Small intestine (tissue), 7 donors: ENCODE data around the gene KCTD3. TPM values are rescaled to one million over a fixed set of nuclear protein-coding genes. Genes with fewer than 3 reads are reported as not detected.

ENCODE experiments used
- DNase-seq, 2 donors: peaks; one replicate each; pipeline versions ENCODE4 v3.0.0 to v3.0.0-alpha.2; 2013
- FAIRE-seq: peaks from 2 replicates; lab custom pipeline; 2012; peaks lifted over from hg19 to GRCh38; lab: Jason Lieb, UNC
- H3K27ac ChIP-seq, 3 donors: one replicate each; pipeline ENCODE4 v1.5.1; 2013; ENCODE audit warnings: low read length in 2 of 3, mild to moderate bottlenecking in 2 of 3, control low read depth in 1 of 3, inconsistent platforms in 1 of 3, low read depth in 1 of 3, moderate library complexity in 1 of 3
- H3K27me3 ChIP-seq, 3 donors: one replicate each; pipeline ENCODE4 v1.6.1; 2013; ENCODE audit warnings: low read length in 3 of 3, inconsistent platforms in 1 of 3; ENCODE audit not compliant: control insufficient read depth in 3 of 3, insufficient read depth in 3 of 3
- H3K36me3 ChIP-seq, 3 donors: one replicate each; pipeline ENCODE4 v1.6.1; 2013; ENCODE audit warnings: low read length in 3 of 3, inconsistent platforms in 1 of 3, low read depth in 1 of 3, mild to moderate bottlenecking in 1 of 3, moderate library complexity in 1 of 3; ENCODE audit not compliant: control insufficient read depth in 3 of 3, insufficient read depth in 2 of 3
- H3K4me1 ChIP-seq, 3 donors: one replicate each; pipeline ENCODE4 v1.6.1; 2013; ENCODE audit warnings: low read length in 2 of 3, inconsistent platforms in 1 of 3, low read depth in 1 of 3, mild to moderate bottlenecking in 1 of 3, moderate library complexity in 1 of 3; ENCODE audit not compliant: control insufficient read depth in 3 of 3, insufficient read depth in 2 of 3
- H3K4me3 ChIP-seq, 3 donors: one replicate each; pipeline ENCODE4 v1.5.1; 2013; ENCODE audit warnings: low read length in 3 of 3, control low read depth in 1 of 3, inconsistent platforms in 1 of 3, low read depth in 1 of 3, mild to moderate bottlenecking in 1 of 3, moderate library complexity in 1 of 3
- H3K9me3 ChIP-seq, 2 donors: one replicate each; pipeline ENCODE4 v1.6.1; 2013; ENCODE audit warnings: low read depth in 1 of 2, low read length in 1 of 2; ENCODE audit not compliant: control insufficient read depth in 2 of 2, insufficient read depth in 1 of 2
- WGBS, 3 donors: extraction: QIAGEN DNeasy Blood & Tissue Kit; methylation state at CpG; one replicate each; pipeline ENCODE4 v1.1.7; 2013; 5-methylcytosine and 5-hydroxymethylcytosine counted together
- polyA plus RNA-seq, 4 donors: library from polyadenylated mRNA; stranded (reverse) in 3 of 4; unstranded in 1 of 4; fragments of 200-250 nt in 3 of 4; fragments of 120-200 nt in 1 of 4; gene quantifications; one replicate each; pipeline versions ENCODE4 v1.2.1 to v1.2.3, GENCODE V29; 2013
- donor health status: healthy with polysubstance abuse.
- donor health status: control.
- donor health status: control.
- donor health status: Bipolar disorder and iron deficiency.
- donor health status: healthy.

The KCTD3 gene
- polyA plus RNA-seq, 4 donors = 40.0 to 128 (median 60.2) TPM

DNA sequence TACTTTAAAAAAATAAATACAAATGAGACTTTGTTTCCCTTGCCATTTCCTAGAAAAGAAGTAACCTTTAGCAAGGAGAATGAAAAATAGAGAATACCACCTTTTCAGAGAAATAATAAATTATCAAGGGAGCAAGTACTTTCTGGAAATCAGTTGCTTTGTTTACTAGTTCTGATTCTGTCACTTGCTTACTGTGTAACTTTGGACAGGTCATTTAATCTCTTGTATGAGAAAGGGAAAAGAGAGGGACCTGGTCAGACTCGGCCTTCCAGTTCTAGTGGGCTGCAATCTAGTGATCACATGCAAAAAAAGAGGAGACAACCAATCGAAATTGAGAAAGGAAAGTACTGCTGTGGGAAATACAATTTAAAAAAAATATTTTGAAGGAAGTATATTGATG, 34.2 kb downstream of the KCTD3 start:
- WGBS, 3 donors = 66 to 79% (median 71%) methylated on average over 2 of the region's 2 CpGs
- Histone ChIP-seq H3K27ac (no peak overlapping the region), H3K36me3 (peaks cover 0 to 8% (median 7%) of the 10 kb centered on the region in 3 donors), H3K9me3 (no peaks in the 10 kb centered on the region), H3K4me3 (no peak overlapping the region), H3K4me1 (no peaks in the 10 kb centered on the region), H3K27me3 (no peaks in the 10 kb centered on the region)
- FAIRE-seq = no peak
- no peak for DNase-seq

- DNase-seq (no peak), FAIRE-seq (no peak)
Observed at GRCh38 chr1:215603319-215603718, 36.2 kb downstream of the KCTD3 start.

GRCh38 chr1:215605011-215605621, 38.0 kb downstream of the KCTD3 start:
- DNase-seq (no peak), FAIRE-seq (no peak)
- no peak overlapping the region for H3K27ac ChIP-seq
- H3K36me3 ChIP-seq = peaks cover 0 to 8% (median 5%) of the 10 kb centered on the region in 3 donors
- H3K9me3 ChIP-seq = no peaks in the 10 kb centered on the region
- no peaks in the 10 kb centered on the region for H3K27me3 ChIP-seq
- no peaks in the 10 kb centered on the region for H3K4me1 ChIP-seq
- no peak overlapping the region for H3K4me3 ChIP-seq

More at GRCh38 chr1:215603319-215603718, 36.2 kb downstream of the KCTD3 start:
- no peaks in the 10 kb centered on the region for H3K27me3 ChIP-seq
- H3K9me3 ChIP-seq = no peaks in the 10 kb centered on the region
- no peak overlapping the region for H3K27ac ChIP-seq
- peaks cover 0 to 8% (median 5%) of the 10 kb centered on the region in 3 donors for H3K36me3 ChIP-seq
- no peak overlapping the region for H3K4me3 ChIP-seq
- H3K4me1 ChIP-seq = no peaks in the 10 kb centered on the region

GRCh38 chr1:215606036-215606435, 38.9 kb downstream of the KCTD3 start:
- H3K27me3 ChIP-seq = no peaks in the 10 kb centered on the region
- H3K4me1 ChIP-seq = no peaks in the 10 kb centered on the region
- H3K9me3 ChIP-seq = no peaks in the 10 kb centered on the region
- no peak for FAIRE-seq
- H3K36me3 ChIP-seq = peaks cover 0 to 5% (median 4%) of the 10 kb centered on the region in 3 donors
- H3K4me3 ChIP-seq = no peak overlapping the region
- no peak overlapping the region for H3K27ac ChIP-seq
- WGBS, 3 donors = 39 to 62% (median 51%) methylated on average over 3 of the region's 3 CpGs
- DNase-seq = no peak

- Histone ChIP-seq H3K36me3 (peaks cover 0 to 5% (median 2%) of the 10 kb centered on the region in 3 donors), H3K4me3 (no peak overlapping the region), H3K4me1 (no peaks in the 10 kb centered on the region), H3K27me3 (no peaks in the 10 kb centered on the region), H3K9me3 (no peaks in the 10 kb centered on the region), H3K27ac (no peak overlapping the region)
- FAIRE-seq (peak; percentile 51), DNase-seq (no peak)
- 74 to 82% (median 75%) methylated on average over 2 of the region's 2 CpGs for WGBS, 3 donors
Observed at GRCh38 chr1:215606564-215607168, 39.6 kb downstream of the KCTD3 start.

DNA sequence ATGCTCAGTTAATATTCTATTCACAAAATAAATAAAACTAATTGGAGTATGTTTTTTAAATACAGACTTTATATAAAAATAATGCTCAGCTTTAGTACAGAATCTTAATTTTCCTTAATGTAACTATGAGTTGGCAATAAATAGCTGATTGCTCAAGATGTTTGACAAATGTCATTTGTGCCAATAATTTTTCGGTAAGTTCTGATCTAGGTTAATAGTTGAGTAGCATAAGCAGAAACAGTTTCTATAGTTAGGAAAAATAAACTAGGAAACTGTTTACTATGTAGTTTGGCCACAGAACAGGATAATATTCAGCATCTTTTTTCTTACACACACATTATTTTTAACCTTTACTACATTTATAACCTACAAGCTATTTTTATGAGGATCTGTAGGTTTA, 40.3 kb downstream of the KCTD3 start:
- H3K4me1 ChIP-seq = no peaks in the 10 kb centered on the region
- no peak overlapping the region for H3K4me3 ChIP-seq
- H3K27me3 ChIP-seq = no peaks in the 10 kb centered on the region
- no peaks in the 10 kb centered on the region for H3K9me3 ChIP-seq
- peak; percentile 72 for FAIRE-seq
- peaks cover 0 to 5% (median 4%) of the 10 kb centered on the region in 3 donors for H3K36me3 ChIP-seq
- no peak for DNase-seq
- 73 to 82% (median 77%) methylated on average over 1 of the region's 1 CpG for WGBS, 3 donors
- H3K27ac ChIP-seq = no peak overlapping the region

GRCh38 chr1:215608646-215609045, 41.5 kb downstream of the KCTD3 start:
- H3K4me1 ChIP-seq = no peaks in the 10 kb centered on the region
- WGBS, 3 donors = 92 to 98% (median 93%) methylated on average over 4 of the region's 4 CpGs
- no peak overlapping the region for H3K4me3 ChIP-seq
- DNase-seq (no peak), FAIRE-seq (no peak)
- H3K36me3 ChIP-seq = peaks cover 4 to 11% (median 7%) of the 10 kb centered on the region in 3 donors
- H3K27ac ChIP-seq = no peak overlapping the region
- no peaks in the 10 kb centered on the region for H3K27me3 ChIP-seq
- H3K9me3 ChIP-seq = no peaks in the 10 kb centered on the region

DNA sequence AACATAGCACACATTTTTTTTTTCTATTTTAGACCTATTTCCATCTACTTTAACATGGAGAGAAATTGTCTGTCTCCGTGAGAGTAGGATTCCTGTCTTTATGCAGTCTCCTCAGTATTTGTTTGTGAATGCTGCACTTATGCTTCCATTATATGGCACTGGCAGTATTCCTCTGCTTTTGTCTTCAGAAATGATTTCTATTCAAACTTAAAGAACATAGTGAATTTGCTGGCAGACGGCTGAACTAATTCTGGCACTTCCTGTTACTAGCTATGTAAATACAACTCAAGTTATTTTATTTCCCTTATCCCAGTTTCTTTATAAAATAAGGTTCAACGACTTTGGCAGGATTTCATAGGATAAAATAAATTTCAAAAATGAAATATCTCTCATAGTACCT, 45.3 kb downstream of the KCTD3 start:
- Histone ChIP-seq H3K4me1 (peaks cover 0 to 4% (median 0%) of the 10 kb centered on the region in 3 donors), H3K9me3 (no peaks in the 10 kb centered on the region), H3K36me3 (peaks cover 4 to 16% (median 7%) of the 10 kb centered on the region in 3 donors), H3K27ac (no peak overlapping the region), H3K27me3 (no peaks in the 10 kb centered on the region), H3K4me3 (no peak overlapping the region)
- WGBS, 3 donors = 53 to 78% (median 72%) methylated on average over 3 of the region's 3 CpGs
- no peak for FAIRE-seq
- no peak for DNase-seq
